HEK293 (cell line): ENCODE data around the gene LRP1B.

Experiments
- CTCF ChIA-PET: fragments of 350-600 bp; formaldehyde crosslinking; extraction: SDS; loops from one replicate; lab custom pipeline; 2021; ENCODE audit warnings: antibody characterized with exemption; lab: Yijun Ruan, JAX
- POLR2A ChIA-PET: fragments of 300-600 bp; formaldehyde crosslinking; extraction: SDS; loops from one replicate; lab custom pipeline; 2020; ENCODE audit warnings: antibody characterized with exemption, inconsistent platforms; lab: Yijun Ruan, JAX
- H3K27ac ChIP-seq: fragments of 200-500 bp; sonication (Bioruptor generic); 2 replicates; pipeline ENCODE4 v1.5.1; 2014; ENCODE audit warnings: low read depth, low read length, control low read depth, inconsistent platforms; ENCODE audit errors: extremely low read depth
- H3K36me3 ChIP-seq, 2 experiments: fragments of 200-500 bp in 1 of 2; sonication (Bioruptor generic) in 1 of 2; 1 replicate in 1 of 2; 2 replicates in 1 of 2; pipeline ENCODE4 v1.5.1; 2014 to 2017; ENCODE audit warnings: inconsistent platforms in 2 of 2, low read length in 2 of 2; ENCODE audit not compliant: control insufficient read depth in 2 of 2, insufficient read depth in 1 of 2
- H3K4me1 ChIP-seq: fragments of 200-500 bp; sonication (Bioruptor generic); 2 replicates; pipeline ENCODE4 v1.5.1; 2014; ENCODE audit warnings: mild to moderate bottlenecking, low read length, inconsistent platforms; ENCODE audit not compliant: control insufficient read depth, insufficient read depth
- H3K4me3 ChIP-seq: 2 replicates; pipeline ENCODE4 v1.5.1; 2011; ENCODE audit warnings: low read depth, mild to moderate bottlenecking, control low read depth, low read length, moderate library complexity
- H3K9me3 ChIP-seq: fragments of 200-500 bp; sonication (Bioruptor generic); 2 replicates; pipeline ENCODE4 v1.5.1; 2014; ENCODE audit warnings: low read depth, low read length, inconsistent platforms; ENCODE audit not compliant: control insufficient read depth, insufficient read depth
- GFI1B ChIP-seq: fragments of 450-650 bp; formaldehyde crosslinking; IDR thresholded peaks from 2 replicates; pipeline ENCODE4 v1.5.1; 2016; ENCODE audit warnings: missing biosample characterization, missing genetic modification characterization
- HOXD13 ChIP-seq: sonication (generic); formaldehyde crosslinking; IDR thresholded peaks from 2 replicates; pipeline ENCODE4 v1.8.0; 2022; ENCODE audit warnings: missing genetic modification reagents, borderline replicate concordance
- SALL2 ChIP-seq: fragments of 450-650 bp; formaldehyde crosslinking; IDR thresholded peaks from 2 replicates; pipeline ENCODE4 v1.5.0; 2017; ENCODE audit warnings: missing biosample characterization, mild to moderate bottlenecking, missing genetic modification characterization, borderline replicate concordance
- TCF7L2 ChIP-seq: IDR thresholded peaks from 2 replicates; pipeline ENCODE4 v1.6.1; 2011; ENCODE audit warnings: low read depth, mild to moderate bottlenecking, inconsistent platforms, low read length, moderate library complexity, borderline replicate concordance
- ZNF138 ChIP-seq: fragments of 450-650 bp; formaldehyde crosslinking; IDR thresholded peaks from 2 replicates; pipeline ENCODE4 v1.5.1; 2016; ENCODE audit warnings: missing biosample characterization, missing genetic modification characterization, borderline replicate concordance
- ZNF19 ChIP-seq: fragments of 450-650 bp; formaldehyde crosslinking; IDR thresholded peaks from 2 replicates; pipeline ENCODE4; 2016; ENCODE audit warnings: missing biosample characterization, missing genetic modification characterization, low read depth
- ZNF23 ChIP-seq: fragments of 450-650 bp; formaldehyde crosslinking; IDR thresholded peaks from 2 replicates; pipeline ENCODE4 v1.5.1; 2016; ENCODE audit warnings: missing biosample characterization, missing genetic modification characterization, borderline replicate concordance
- ZNF24 ChIP-seq: fragments of 450-650 bp; formaldehyde crosslinking; IDR thresholded peaks from 2 replicates; pipeline ENCODE4 v1.5.1; 2016; ENCODE audit warnings: missing biosample characterization, missing genetic modification characterization
- ZNF335 ChIP-seq: fragments of 450-650 bp; formaldehyde crosslinking; conservative IDR thresholded peaks from 2 replicates; pipeline ENCODE4 v1.5.1; 2016; ENCODE audit warnings: missing biosample characterization, missing genetic modification characterization
- ZNF404 ChIP-seq: fragments of 450-650 bp; formaldehyde crosslinking; IDR thresholded peaks from 2 replicates; pipeline ENCODE4 v1.5.1; 2017; ENCODE audit warnings: missing biosample characterization, missing genetic modification characterization
- ZNF623 ChIP-seq: fragments of 450-650 bp; formaldehyde crosslinking; IDR thresholded peaks from 2 replicates; pipeline ENCODE4 v1.5.1; 2016; ENCODE audit warnings: missing biosample characterization, missing genetic modification characterization
- ZNF76 ChIP-seq: fragments of 450-650 bp; formaldehyde crosslinking; IDR thresholded peaks from 2 replicates; pipeline ENCODE4; 2016; ENCODE audit warnings: low read depth, missing biosample characterization, missing genetic modification characterization, borderline replicate concordance
- ZSCAN23 ChIP-seq: fragments of 450-650 bp; formaldehyde crosslinking; IDR thresholded peaks from 2 replicates; pipeline ENCODE4 v1.5.1; 2016; ENCODE audit warnings: missing biosample characterization, missing genetic modification characterization
- TF ChIP-seq, protein P1 (sequence below): fragments of 450-650 bp; formaldehyde crosslinking; IDR thresholded peaks from 2 replicates; pipeline ENCODE4 v1.5.1; 2016; ENCODE audit warnings: missing biosample characterization, missing genetic modification characterization
- TF ChIP-seq, protein P2 (sequence below): IDR thresholded peaks from 2 replicates; pipeline ENCODE4 v1.6.1; 2011; ENCODE audit warnings: mild to moderate bottlenecking, low read depth, low read length, borderline replicate concordance
- TF ChIP-seq, protein P3 (sequence below): fragments of 450-650 bp; formaldehyde crosslinking; IDR thresholded peaks from 2 replicates; pipeline ENCODE4 v1.5.1; 2017; ENCODE audit warnings: missing biosample characterization, mild to moderate bottlenecking, missing genetic modification characterization, moderate library complexity
- TF ChIP-seq, protein P4 (sequence below): fragments of 450-650 bp; IDR thresholded peaks from 2 replicates; pipeline ENCODE4 v1.5.1; 2018; ENCODE audit warnings: missing biosample characterization, mild to moderate bottlenecking, missing genetic modification characterization
- TF ChIP-seq, protein P5 (sequence below): fragments of 450-650 bp; formaldehyde crosslinking; IDR thresholded peaks from 2 replicates; pipeline ENCODE4 v1.5.1; 2017; ENCODE audit warnings: missing biosample characterization, missing genetic modification characterization
- TF ChIP-seq, protein P6 (sequence below): fragments of 450-650 bp; formaldehyde crosslinking; IDR thresholded peaks from 2 replicates; pipeline ENCODE4 v1.5.1; 2016; ENCODE audit warnings: missing biosample characterization, missing genetic modification characterization, borderline replicate concordance

Gene LRP1B

DNA sequence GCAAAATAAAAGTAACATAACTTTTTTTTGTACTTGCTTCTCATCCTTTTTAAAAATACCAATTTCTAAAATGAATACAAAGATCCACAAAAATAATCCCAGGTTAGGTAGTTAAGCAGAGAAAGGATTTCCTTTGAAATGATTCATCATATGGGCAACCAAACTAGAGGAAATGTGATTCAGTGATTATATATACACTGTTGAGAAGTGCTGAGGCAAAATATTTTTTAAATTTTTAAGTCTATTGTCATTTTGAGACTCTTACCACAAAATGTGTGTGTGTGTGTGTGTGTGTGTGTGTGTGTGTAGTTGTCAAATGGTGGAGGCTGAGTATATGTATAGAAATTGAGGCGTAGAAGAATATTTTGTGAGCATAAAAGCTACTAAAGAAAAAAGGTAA lies 1075.3 kb downstream of the LRP1B start:
- CTCF ChIA-PET = no interaction called here
- Histone ChIP-seq H3K4me1 (no peaks in the 10 kb centered on the region), H3K27ac (no peak overlapping the region), H3K36me3 (no peaks in the 10 kb centered on the region), H3K9me3 (no peaks in the 10 kb centered on the region), H3K4me3 (no peak overlapping the region)
- TF ChIP-seq, protein P1, sequence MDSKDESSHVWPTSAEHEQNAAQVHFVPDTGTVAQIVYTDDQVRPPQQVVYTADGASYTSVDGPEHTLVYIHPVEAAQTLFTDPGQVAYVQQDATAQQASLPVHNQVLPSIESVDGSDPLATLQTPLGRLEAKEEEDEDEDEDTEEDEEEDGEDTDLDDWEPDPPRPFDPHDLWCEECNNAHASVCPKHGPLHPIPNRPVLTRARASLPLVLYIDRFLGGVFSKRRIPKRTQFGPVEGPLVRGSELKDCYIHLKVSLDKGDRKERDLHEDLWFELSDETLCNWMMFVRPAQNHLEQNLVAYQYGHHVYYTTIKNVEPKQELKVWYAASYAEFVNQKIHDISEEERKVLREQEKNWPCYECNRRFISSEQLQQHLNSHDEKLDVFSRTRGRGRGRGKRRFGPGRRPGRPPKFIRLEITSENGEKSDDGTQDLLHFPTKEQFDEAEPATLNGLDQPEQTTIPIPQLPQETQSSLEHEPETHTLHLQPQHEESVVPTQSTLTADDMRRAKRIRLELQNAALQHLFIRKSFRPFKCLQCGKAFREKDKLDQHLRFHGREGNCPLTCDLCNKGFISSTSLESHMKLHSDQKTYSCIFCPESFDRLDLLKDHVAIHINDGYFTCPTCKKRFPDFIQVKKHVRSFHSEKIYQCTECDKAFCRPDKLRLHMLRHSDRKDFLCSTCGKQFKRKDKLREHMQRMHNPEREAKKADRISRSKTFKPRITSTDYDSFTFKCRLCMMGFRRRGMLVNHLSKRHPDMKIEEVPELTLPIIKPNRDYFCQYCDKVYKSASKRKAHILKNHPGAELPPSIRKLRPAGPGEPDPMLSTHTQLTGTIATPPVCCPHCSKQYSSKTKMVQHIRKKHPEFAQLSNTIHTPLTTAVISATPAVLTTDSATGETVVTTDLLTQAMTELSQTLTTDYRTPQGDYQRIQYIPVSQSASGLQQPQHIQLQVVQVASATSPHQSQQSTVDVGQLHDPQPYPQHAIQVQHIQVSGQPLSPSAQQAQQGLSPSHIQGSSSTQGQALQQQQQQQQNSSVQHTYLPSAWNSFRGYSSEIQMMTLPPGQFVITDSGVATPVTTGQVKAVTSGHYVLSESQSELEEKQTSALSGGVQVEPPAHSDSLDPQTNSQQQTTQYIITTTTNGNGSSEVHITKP (tag by site-specific recombination) = no peak
- no peak for TF ChIP-seq ZNF404 (tag by site-specific recombination)
- no peak for TF ChIP-seq GFI1B
- no peak for TF ChIP-seq ZNF335
- no peak for TF ChIP-seq ZNF24 (tag by site-specific recombination)
- TF ChIP-seq ZNF76 (tag by site-specific recombination) = no peak
- TF ChIP-seq TCF7L2 = no peak
- TF ChIP-seq, protein P2, sequence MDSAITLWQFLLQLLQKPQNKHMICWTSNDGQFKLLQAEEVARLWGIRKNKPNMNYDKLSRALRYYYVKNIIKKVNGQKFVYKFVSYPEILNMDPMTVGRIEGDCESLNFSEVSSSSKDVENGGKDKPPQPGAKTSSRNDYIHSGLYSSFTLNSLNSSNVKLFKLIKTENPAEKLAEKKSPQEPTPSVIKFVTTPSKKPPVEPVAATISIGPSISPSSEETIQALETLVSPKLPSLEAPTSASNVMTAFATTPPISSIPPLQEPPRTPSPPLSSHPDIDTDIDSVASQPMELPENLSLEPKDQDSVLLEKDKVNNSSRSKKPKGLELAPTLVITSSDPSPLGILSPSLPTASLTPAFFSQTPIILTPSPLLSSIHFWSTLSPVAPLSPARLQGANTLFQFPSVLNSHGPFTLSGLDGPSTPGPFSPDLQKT = no peak
- TF ChIP-seq, protein P3, sequence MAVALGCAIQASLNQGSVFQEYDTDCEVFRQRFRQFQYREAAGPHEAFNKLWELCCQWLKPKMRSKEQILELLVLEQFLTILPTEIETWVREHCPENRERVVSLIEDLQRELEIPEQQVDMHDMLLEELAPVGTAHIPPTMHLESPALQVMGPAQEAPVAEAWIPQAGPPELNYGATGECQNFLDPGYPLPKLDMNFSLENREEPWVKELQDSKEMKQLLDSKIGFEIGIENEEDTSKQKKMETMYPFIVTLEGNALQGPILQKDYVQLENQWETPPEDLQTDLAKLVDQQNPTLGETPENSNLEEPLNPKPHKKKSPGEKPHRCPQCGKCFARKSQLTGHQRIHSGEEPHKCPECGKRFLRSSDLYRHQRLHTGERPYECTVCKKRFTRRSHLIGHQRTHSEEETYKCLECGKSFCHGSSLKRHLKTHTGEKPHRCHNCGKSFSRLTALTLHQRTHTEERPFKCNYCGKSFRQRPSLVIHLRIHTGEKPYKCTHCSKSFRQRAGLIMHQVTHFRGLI (tag by site-specific recombination) = no peak
- TF ChIP-seq ZNF19 (tag by site-specific recombination) = no peak
- TF ChIP-seq, protein P4, sequence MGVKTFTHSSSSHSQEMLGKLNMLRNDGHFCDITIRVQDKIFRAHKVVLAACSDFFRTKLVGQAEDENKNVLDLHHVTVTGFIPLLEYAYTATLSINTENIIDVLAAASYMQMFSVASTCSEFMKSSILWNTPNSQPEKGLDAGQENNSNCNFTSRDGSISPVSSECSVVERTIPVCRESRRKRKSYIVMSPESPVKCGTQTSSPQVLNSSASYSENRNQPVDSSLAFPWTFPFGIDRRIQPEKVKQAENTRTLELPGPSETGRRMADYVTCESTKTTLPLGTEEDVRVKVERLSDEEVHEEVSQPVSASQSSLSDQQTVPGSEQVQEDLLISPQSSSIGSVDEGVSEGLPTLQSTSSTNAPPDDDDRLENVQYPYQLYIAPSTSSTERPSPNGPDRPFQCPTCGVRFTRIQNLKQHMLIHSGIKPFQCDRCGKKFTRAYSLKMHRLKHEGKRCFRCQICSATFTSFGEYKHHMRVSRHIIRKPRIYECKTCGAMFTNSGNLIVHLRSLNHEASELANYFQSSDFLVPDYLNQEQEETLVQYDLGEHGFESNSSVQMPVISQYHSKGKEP = no peak
- TF ChIP-seq, protein P5, sequence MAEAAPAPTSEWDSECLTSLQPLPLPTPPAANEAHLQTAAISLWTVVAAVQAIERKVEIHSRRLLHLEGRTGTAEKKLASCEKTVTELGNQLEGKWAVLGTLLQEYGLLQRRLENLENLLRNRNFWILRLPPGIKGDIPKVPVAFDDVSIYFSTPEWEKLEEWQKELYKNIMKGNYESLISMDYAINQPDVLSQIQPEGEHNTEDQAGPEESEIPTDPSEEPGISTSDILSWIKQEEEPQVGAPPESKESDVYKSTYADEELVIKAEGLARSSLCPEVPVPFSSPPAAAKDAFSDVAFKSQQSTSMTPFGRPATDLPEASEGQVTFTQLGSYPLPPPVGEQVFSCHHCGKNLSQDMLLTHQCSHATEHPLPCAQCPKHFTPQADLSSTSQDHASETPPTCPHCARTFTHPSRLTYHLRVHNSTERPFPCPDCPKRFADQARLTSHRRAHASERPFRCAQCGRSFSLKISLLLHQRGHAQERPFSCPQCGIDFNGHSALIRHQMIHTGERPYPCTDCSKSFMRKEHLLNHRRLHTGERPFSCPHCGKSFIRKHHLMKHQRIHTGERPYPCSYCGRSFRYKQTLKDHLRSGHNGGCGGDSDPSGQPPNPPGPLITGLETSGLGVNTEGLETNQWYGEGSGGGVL (tag by site-specific recombination) = no peak
- no peak for TF ChIP-seq ZNF138 (tag by site-specific recombination)
- POLR2A ChIA-PET = no interaction called here

DNA sequence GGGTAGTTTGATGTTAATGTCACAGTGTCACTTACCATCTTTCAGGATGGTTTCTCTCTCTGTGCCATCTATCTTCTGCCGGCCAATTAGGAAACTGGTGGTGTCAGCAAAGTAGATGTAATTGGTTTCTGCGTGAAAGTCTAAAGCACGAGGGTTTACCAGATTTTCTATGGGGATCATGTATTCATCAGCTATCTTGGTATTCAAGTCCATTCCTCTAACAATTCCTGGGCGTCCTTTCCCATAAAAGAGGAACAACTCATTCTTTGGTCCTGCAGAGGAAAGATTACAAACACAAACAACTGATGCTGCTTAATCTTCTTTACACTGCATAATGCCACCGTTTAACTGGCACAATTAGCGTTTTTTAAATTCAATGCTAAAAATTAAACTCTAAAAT lies 1081.9 kb downstream of the LRP1B start:
- no peak overlapping the region for H3K4me3 ChIP-seq
- H3K36me3 ChIP-seq = no peaks in the 10 kb centered on the region
- H3K27ac ChIP-seq = no peak overlapping the region
- POLR2A ChIA-PET = no interaction called here
- H3K4me1 ChIP-seq = no peaks in the 10 kb centered on the region
- CTCF ChIA-PET = interaction anchor here (0.6 kb wide), 2 partner anchors 464 to 518 kb away, joined by 3 read pairs; no protein-coding TSS in a partner anchor
- TF ChIP-seq ZSCAN23 (tag by site-specific recombination) (no peak), SALL2 (no peak), ZNF23 (tag by site-specific recombination) (no peak), ZNF623 (tag by site-specific recombination) (no peak), HOXD13 (CRISPR knock-in tag) (no peak)
- TF ChIP-seq, protein P6, sequence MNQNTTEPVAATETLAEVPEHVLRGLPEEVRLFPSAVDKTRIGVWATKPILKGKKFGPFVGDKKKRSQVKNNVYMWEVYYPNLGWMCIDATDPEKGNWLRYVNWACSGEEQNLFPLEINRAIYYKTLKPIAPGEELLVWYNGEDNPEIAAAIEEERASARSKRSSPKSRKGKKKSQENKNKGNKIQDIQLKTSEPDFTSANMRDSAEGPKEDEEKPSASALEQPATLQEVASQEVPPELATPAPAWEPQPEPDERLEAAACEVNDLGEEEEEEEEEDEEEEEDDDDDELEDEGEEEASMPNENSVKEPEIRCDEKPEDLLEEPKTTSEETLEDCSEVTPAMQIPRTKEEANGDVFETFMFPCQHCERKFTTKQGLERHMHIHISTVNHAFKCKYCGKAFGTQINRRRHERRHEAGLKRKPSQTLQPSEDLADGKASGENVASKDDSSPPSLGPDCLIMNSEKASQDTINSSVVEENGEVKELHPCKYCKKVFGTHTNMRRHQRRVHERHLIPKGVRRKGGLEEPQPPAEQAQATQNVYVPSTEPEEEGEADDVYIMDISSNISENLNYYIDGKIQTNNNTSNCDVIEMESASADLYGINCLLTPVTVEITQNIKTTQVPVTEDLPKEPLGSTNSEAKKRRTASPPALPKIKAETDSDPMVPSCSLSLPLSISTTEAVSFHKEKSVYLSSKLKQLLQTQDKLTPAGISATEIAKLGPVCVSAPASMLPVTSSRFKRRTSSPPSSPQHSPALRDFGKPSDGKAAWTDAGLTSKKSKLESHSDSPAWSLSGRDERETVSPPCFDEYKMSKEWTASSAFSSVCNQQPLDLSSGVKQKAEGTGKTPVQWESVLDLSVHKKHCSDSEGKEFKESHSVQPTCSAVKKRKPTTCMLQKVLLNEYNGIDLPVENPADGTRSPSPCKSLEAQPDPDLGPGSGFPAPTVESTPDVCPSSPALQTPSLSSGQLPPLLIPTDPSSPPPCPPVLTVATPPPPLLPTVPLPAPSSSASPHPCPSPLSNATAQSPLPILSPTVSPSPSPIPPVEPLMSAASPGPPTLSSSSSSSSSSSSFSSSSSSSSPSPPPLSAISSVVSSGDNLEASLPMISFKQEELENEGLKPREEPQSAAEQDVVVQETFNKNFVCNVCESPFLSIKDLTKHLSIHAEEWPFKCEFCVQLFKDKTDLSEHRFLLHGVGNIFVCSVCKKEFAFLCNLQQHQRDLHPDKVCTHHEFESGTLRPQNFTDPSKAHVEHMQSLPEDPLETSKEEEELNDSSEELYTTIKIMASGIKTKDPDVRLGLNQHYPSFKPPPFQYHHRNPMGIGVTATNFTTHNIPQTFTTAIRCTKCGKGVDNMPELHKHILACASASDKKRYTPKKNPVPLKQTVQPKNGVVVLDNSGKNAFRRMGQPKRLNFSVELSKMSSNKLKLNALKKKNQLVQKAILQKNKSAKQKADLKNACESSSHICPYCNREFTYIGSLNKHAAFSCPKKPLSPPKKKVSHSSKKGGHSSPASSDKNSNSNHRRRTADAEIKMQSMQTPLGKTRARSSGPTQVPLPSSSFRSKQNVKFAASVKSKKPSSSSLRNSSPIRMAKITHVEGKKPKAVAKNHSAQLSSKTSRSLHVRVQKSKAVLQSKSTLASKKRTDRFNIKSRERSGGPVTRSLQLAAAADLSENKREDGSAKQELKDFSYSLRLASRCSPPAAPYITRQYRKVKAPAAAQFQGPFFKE (tag by site-specific recombination) = no peak
- no peaks in the 10 kb centered on the region for H3K9me3 ChIP-seq
